Measurements from ENCODE around the gene ZNF280A.
"Not testable (repeated sequence)": the region's sequence is repeated elsewhere in the genome, so short reads cannot be mapped to it uniquely, and the experiment has no call there.

ZNF280A gene

DNA sequence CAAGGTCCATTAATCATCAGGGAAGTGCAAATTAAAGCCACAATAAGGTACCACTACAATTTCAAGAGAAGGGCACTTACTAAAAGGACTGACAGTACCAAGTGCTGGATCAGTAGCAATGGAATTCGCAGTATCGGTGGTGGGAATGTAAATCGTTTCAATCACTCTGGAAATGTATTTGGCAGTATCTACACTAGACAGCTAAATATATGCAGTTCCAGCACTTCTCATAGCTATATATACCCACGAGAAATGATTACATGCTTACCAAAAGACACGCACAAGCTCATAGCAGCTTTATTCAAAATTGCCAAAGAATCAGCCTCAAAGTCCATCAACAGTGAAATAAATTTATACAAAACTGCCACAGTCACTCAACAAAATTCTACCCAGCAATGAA, 7.1 kb downstream of the ZNF280A start:
- DNase-seq, result no peak

DNA sequence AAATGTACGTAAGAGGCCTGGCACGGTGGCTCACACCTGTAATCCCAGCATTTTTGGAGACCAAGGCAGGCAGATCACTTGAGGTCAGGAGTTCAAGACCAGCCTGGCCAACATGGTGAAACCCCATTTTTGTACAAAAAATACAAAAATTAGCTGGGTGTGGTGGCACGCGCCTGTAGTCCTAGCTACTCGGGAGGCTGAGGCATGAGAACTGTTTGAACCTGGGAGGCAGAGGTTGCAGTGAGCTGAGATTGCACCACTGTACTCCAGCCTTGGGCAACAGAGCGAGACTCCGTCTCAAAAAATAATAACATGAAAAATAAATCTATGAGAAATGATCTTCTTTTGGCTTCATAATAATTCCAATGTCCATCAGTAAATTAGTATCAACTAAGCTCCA, 9.2 kb downstream of the ZNF280A start:
- not testable (repeated sequence) for DNase-seq

DNA sequence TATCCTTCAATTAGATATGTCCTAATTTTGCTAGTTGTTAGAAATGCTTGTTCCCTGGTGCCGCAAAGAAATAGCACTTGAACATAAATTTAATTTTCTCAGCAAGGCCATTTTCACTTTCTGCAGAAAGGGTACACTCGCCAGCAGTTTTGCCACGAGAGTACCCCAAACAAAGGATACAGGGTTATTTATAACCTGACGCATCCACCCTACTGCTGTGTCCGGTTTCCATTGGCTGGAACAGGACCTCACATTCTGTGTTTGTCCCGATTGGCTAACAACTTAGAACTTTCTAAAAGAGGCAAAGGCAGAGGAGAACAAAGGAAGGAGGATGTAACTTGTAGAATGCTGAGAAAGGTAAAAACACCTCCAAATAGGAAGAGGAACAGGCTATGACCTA, 10.2 kb downstream of the ZNF280A start:
- DNase-seq, result not testable (repeated sequence)

DNA sequence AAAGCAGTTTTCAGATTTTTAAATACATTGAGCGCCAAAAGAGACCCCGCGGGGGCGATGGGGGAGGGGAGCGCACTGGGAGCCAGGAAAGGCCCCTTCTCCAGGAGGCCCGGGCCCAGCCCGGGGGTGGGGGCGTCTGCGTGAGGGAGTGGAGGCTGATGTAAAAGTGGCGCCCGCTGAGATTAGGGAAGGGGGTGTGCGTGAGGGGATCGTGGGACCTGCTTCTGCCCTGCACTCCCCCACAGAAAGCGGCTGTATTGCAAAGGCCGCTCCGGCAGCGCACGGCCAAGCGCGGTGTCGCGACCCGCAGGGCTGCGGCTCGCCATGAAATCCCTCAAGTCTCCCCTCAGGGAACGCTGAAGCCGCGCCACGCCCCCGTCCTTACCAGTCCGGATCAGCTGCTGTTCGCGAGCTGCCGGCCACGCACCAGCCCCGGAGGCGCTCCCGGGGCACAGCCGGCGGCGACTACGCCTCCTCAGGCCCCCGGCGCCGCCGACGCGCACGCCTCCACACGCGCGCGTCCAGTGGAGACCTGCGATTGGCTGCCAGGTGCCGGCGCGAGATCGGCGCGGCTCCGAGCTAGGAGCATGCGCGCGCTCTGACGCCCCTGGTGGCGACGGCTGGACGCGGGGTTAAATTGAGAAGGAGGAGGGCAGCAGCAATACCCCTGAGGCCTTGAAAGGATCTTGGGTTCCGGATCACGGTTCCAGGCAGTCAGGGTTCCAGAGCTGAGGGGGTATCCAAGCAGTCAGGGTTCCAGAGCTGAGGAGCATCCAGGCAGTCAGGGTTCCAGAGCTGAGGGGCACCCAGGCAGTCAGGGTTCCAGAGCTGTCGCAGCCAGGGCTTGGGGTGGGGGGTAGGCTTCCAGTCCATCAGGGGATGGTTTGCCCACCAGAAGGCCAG, 11.5 kb downstream of the ZNF280A start, which contains the start of gene ZNF280B:
TSS of gene ZNF280B (minus strand) at position 469 of the 903 bp plus-strand sequence. CDS start 19,344 bp downstream, outside the sequence.
- peak; percentile 73 to 75 for DNase-seq

DNA sequence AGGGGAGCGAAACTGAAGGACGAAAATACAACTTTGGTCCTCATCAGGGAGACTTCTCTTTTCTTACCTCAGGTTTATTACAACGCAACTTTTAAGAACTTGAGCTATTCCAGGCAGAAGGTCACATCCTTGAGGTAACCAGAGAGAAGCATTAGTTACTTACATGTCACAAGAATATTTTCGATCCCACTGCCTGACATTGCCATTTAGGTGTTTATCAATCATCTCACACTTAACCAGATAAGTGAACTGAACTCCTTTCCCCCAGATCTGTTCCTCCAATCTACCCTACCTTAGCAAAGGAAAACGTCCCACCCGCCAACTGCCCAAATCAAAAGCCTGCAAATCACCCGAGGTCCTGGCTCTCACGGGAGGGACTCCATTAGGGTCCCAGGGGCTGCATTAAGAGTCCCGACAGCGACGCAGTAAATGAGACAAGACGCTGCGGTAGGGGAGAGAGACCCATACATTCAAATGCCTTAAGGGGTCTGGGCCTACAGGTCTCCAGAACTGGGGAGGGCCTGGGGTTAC, 12.3 kb downstream of the ZNF280A start:
- no peak for DNase-seq

DNA sequence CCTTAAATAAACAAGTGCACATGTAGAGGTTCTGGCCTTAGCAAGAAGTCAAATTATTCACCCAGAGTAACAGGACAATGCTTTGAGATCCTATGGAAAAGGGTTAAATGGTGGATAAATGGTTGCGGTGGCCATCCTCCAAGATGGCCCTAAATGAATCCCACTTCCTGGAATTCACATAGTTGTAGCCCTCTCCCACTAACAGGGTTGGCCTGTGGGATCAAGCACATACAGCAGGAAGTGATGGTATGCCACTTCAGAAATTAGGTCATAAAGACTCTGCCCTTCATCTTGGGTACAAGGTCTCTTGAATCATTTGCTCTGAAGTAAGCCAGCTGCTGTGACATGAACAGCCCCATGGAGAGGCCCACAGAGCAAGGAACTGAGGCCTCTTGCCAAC, 13.3 kb downstream of the ZNF280A start:
- DNase-seq, result no peak

DNA sequence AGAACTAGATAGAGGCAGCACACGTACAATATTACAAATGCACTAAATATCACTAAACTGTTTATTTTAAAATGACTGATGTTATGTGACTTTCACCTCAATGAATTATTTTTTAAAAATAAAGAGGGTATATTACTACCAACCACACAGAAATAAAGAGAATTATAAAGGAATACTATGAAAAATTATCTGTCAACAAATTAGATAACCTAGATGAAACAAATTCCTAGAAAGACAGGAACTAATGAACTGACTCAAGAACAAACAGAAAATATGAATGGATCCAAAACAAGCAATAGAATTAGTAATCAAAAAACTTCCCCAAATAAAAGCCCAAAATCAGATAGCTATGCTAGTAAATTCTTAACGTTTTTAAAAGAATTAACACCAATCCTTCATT, 21.8 kb downstream of the ZNF280A start:
- DNase-seq, result no peak

DNA sequence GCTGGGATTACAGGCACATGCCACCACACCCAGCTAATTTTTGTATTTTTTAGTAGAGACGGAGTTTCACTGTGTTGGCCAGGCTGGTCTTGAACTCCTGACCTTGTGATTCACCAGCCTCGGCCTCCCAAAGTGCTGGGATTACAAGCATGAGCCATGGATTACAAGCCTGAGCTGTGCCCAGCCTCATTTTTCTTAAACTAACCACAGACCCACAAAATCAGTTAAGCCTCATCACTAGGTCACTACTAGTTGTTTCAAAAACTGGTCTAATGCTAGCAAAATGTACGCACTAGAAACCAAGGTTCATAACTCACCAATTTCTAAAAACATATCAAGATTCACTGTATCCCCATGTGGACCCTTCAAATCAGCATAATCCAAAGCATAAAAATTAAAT, 28.5 kb downstream of the ZNF280A start:
- DNase-seq, result not testable (repeated sequence)

DNA sequence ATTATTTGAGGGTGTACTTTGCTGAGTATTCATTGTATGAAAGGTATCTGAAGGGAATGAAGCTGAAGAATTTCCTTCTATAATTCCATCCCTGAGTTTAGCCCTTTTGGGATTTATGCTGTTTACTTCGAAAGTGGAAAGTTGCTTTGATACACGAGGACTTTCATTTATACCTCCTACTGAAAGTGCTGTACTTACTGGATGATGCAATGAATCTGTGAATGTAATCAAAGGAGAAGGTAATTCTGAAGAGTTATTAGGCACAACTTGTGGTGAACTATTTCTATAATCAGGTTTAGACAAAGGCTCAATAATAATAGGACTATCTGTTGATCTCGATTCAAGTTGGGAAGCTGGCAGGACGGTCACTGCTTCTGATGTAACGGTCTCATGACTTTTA, 31.3 kb downstream of the ZNF280A start:
- no peak for DNase-seq

DNA sequence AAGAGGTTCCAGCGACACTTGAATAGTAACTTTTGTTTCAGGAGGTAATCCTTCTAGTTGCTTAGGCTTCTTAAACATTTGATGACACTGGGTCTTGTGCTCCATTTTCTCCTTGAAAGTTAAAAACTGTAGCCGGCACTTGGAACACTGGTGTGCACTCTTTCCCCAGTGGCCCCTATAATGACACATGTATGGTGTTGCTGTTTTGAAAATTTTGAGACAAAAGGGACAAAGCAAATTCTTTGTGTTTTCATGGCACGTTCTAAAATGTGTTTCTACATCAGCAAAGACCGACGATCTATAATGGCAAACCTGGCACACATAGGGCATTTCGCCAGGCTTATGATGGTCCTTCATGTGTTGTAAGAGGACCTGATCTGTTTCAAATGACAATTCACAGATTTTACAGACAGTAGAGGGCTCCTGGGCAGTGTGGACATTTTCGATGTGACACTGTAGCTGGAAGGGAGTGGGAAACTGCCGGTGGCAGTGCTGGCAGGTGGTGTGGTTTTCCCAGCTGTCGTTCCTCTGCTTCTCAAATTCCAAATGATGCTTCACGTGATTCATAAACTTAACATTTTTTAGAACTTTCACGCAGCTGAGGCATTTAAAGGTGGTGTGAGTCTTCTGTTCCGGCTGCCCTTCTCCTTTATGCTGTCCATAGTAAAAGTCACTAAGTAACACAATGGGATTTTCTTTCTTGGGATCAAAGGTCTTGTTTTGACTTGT, 32.0 kb downstream of the ZNF280A start:
- DNase-seq, result no peak

DNA sequence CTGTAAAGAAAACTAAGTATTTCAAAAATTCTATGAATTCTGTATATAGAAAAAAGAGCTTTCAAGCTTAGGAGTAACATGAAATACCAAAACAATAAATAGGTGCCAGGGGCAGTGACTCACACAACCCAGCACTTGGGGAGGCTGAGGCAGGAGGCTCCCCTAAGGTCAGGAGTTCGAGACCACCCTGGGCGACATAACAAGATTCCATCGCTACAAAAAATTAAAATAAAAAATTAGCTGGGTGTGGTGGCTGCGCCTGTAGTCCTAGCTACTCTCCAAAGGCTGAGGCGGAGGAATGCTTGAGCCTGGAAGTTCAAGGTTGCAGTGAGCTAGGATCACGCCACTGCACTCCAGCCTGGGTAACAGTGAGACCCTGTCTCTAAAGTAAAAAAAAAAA, 33.0 kb downstream of the ZNF280A start:
- DNase-seq, result no peak

DNA sequence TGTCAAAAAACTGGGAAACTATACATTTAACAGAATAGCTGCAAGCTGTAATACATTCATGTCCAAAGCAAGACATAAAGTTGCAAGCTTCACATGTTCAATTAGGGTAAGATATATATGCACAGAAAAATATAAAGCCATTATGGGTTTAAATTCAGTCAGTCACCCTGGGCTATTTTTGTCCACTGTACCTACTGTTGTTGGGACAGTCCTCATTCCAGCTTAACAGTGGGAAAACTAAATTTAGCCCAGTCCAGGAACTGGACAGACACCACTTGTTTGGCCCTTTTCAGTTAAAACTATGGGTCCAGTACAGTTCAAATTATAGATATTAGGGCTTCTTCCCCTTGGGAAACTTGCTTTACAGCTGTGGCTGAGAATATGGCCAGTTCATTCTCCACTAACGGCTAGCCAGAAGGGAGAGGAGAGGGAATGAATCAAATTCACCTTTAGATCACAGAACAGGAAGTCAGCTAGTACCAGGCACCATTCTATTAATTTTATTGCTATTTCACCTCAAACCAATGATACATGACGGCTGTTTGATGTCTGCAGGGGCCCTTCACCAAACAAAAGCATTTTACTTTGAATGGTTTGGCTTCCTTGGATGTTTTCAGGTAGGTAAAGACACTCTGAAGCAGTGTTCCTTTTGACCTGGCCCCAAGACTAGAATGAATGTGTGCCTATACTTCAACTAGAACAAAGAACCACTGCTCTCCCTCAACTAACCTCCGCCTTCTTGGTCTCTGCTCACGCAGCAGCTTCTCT, 33.8 kb downstream of the ZNF280A start:
- no peak for DNase-seq

DNA sequence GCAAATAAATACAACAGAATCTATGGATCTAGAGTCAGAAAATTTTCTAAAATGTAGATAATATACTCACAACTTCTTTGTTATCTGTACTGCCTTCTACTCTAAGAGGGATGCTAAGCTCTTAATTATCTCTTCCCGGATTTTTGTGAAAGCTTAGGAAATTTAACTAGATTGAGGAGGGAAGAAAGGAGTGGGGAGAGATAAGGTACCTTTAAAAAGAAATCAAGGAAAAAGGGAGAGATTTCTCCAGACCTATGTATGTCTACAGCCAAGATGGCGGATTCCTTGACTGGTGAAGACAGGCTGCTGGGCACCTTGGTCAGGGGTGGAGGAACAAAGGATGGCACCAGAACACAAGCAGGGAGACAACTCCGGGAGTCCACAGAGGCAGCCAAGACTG, 34.5 kb downstream of the ZNF280A start:
- no peak for DNase-seq

DNA sequence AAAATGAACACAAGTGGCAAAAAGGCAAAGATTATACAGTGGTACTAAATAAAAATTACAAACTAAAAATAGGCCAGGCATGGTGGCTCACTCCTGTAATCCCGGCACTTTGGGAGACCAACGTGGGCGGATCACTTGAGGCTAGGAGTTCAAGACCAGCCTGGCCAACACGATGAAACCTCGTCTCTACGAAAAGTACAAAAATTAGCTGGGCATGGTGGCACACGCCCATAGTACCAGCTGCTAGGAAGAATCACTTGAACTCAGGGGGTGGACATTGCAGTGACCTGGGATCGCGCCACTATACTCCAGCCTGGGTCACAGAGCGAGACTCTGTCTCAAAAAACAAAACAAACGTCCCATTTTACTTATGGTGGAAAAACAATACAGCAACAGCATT, 36.0 kb downstream of the ZNF280A start:
- no peak for DNase-seq

DNA sequence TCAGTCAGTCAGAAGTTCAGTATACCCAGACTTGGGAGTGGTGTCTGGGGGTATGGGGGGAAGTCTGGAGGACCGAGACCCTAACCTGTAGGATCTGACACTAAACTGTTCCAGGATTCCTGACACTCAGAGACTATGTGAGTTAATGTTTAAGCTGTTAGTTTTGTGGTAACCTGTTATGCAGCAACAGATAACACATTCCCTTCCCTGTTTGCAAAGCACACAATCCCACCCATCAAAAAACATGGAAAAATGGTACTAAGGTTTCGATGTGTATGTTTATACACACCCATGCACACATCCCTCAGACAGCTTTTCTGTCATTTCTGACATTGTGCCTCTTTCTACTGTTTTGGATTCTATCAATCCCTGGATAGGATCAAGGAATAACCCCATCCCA, 39.1 kb downstream of the ZNF280A start:
- no peak for DNase-seq

DNA sequence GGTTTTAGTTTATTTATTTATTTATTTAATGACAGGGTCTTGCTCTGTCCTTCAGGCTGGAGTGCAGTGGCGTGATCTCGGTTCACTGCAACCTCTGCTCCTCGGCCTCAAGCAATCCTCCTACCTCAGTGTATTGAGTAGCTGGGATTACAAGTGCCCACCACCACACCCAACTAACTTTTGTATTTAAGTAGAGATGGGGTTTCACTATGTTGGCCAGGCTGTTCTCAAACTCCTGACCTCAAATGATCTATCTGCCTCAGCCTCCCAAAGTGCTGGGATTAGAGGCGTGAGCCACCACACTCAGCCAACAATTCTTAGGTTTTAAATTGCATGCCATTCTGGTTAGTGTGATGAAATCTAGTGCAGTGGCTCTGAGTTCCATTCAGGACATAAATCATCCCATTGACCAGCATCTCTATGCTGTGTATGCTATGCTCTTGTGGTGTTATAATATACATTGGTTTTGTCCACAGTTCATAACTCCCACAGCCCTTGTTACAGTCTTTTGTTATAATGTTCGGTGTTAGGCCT, 40.0 kb downstream of the ZNF280A start:
- DNase-seq, result no peak

DNA sequence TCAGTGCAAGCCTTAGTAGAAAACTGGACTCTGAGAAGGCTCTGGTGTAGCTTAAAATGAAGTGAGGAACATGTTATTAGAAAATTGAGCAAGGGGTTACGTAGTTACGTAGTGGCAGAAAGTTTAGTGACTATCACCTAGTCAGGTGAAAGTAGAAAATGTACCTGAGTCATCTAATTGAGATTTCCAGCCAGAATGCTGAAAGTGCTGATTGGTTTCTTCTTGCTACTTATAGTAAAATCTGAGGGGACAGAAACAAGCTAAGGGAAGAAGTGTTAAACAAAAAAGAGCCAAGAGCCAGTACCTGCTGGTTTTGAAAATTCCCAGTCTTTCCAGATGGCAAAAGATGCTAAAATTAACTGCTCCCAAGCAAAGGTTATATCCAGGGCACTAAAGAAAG, 41.0 kb downstream of the ZNF280A start:
- DNase-seq, result no peak

DNA sequence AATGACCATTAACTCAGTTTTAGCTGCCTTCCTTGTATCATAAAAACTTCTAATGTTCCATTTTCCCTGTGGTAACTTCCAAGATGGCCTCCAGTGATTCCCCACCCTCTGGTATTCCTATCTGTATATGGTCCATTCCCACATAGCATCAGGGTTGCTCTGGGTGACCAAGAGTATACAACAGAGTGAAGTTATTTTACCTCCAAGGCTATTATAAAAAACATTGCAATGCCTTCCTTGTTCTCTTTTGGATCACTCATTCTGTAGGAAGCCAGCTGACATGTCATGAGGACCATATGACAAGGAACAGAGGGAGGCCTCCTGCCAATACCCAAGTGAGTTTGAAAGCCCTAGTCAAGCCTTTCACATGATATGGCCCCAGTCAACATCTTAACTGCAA, 41.6 kb downstream of the ZNF280A start:
- peak; percentile 5 to 34 for DNase-seq

DNA sequence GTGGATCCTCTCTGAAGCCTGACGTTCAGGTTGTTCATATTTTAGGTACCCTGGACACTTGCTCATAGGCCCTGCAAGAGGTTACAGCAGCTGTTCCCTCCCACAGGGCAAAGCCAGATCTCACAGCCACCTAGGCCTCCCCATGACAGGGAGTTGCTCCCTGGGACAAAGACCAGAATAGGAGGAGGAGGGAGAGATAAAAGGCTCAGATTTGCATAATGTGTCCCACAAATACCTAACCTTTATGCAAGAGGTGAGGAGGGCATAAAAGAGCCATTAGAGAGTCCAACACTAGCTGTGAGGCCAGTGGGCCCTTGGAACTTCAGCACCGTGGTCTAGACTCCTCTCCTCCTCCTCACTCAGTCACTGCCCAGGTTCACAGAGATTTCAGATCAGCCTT, 45.3 kb downstream of the ZNF280A start:
- DNase-seq, result no peak

DNA sequence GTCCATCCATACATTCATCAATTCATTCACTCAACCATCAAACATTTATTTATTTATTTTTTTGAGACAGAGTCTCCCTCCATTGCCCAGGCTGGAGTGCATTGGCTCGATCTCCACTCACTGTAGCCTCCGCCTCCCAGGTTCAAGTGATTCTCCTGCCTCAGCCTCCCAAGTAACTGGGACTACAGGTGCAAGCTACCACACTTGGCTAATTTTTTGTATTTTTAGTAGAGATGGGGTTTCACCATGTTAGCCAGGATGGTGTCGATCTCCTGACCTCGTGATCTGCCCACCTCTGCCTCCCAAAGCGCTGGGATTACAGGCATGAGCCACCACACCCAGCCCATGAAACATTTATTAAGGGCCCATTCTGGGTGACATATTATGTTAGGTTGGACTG, 49.0 kb downstream of the ZNF280A start:
- not testable (repeated sequence) for DNase-seq

DNA sequence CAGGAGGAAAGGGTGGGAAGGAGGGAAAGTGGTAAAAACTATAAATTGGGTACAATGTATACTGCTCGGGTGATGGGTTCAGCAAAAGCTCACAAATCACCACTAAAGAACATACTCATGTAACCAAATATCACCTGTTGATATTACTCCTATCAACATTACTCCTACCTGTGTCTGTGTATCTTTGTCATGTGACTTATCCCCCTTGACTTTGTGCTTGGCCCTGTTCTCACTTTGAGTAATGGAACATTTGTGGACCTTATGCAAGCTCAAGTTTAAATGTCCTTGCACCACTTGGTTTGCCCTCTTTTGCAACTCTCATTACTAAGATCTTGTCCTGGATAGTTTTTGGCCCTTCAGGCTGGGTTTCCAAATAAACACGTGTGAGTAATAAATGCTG, 50.5 kb downstream of the ZNF280A start:
- DNase-seq, result no peak

DNA sequence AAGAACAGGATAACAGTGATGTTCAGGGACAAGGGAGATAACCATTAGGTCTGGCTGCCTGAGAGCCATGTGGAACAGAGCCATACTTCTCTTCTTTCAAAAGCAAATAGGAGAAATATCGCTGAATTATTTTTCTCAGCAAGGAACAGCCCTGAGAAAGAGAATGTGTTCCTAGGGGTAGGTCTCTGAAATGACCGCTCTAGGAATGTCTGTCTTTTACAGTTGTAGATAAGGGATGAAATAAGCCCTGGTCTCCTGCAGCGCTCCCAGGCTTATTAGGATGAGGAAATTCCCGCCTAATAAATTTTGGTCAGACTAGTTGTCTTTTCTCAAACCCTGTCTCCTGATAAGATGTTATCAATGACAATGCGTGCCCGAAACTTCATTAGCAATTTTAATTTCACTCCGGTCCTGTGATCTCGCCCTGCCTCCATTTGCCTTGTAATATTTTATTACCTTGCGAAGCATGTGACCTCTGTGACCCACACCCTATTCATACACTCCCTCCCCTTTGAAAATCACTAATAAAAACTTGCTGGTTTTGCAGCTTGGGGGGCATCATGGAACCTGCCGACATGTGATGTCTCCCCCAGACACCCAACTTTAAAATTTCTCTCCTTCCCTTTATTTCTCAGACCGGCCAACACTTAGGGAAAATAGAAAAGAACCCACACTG, 51.1 kb downstream of the ZNF280A start:
- not testable (repeated sequence) for DNase-seq

Data from inflammatory macrophage (primary cell).